ENCODE results near the gene CFAP77.
A peak's percentile ranks its signal among the peaks of the same experiment; 100 is the strongest.
"Not testable (repeated sequence)": the region's sequence is repeated elsewhere in the genome, so short reads cannot be mapped to it uniquely, and the experiment has no call there.

CFAP77 gene

GRCh38 chr9:132409828-132410528 lies at the start of gene CFAP77:
Gene CFAP77 (plus strand): TSS chr9:132410211. CDS start chr9:132410272, 61 bp downstream.
- no peak for DNase-seq (ENCODE audit: low read depth in 2 of 2, low spot score in 1 of 2)

- DNase-seq (ENCODE audit: low read depth in 2 of 2, low spot score in 1 of 2) = no peak
Observed at GRCh38 chr9:132364068-132364467, 45.9 kb upstream of the CFAP77 start.

- no peak for DNase-seq (ENCODE audit: low read depth in 2 of 2, low spot score in 1 of 2)
Observed at GRCh38 chr9:132365986-132366385, 44.0 kb upstream of the CFAP77 start.

- no peak for DNase-seq (ENCODE audit: low read depth in 2 of 2, low spot score in 1 of 2)
Observed at GRCh38 chr9:132366481-132366880, 43.5 kb upstream of the CFAP77 start.

- no peak for DNase-seq (ENCODE audit: low read depth in 2 of 2, low spot score in 1 of 2)
Observed at GRCh38 chr9:132367613-132368313, 42.2 kb upstream of the CFAP77 start.

- no peak for DNase-seq (ENCODE audit: low read depth in 2 of 2, low spot score in 1 of 2)
Observed at GRCh38 chr9:132369421-132369820, 40.6 kb upstream of the CFAP77 start.

GRCh38 chr9:132370592-132370991 lies 39.4 kb upstream of the CFAP77 start:
- no peak for DNase-seq (ENCODE audit: low read depth in 2 of 2, low spot score in 1 of 2)

- no peak for DNase-seq (ENCODE audit: low read depth in 2 of 2, low spot score in 1 of 2)
Observed at GRCh38 chr9:132372177-132373095, 37.6 kb upstream of the CFAP77 start.

- DNase-seq (ENCODE audit: low read depth in 2 of 2, low spot score in 1 of 2) = not testable (repeated sequence)
Observed at GRCh38 chr9:132377769-132378168, 32.2 kb upstream of the CFAP77 start.

GRCh38 chr9:132378416-132378815 lies 31.6 kb upstream of the CFAP77 start:
- DNase-seq (ENCODE audit: low read depth in 2 of 2, low spot score in 1 of 2) = not testable (repeated sequence)

- no peak for DNase-seq (ENCODE audit: low read depth in 2 of 2, low spot score in 1 of 2)
Observed at GRCh38 chr9:132381966-132382541, 28.0 kb upstream of the CFAP77 start.

- DNase-seq (ENCODE audit: low read depth in 2 of 2, low spot score in 1 of 2) = no peak
Observed at GRCh38 chr9:132383462-132383883, 26.5 kb upstream of the CFAP77 start.

- DNase-seq (ENCODE audit: low read depth in 2 of 2, low spot score in 1 of 2) = no peak
Observed at GRCh38 chr9:132384376-132384775, 25.6 kb upstream of the CFAP77 start.

GRCh38 chr9:132387133-132387532 lies 22.9 kb upstream of the CFAP77 start:
- no peak for DNase-seq (ENCODE audit: low read depth in 2 of 2, low spot score in 1 of 2)

GRCh38 chr9:132390966-132391365 lies 19.0 kb upstream of the CFAP77 start:
- DNase-seq (ENCODE audit: low read depth in 2 of 2, low spot score in 1 of 2) = no peak

- no peak for DNase-seq (ENCODE audit: low read depth in 2 of 2, low spot score in 1 of 2)
Observed at GRCh38 chr9:132391449-132391848, 18.6 kb upstream of the CFAP77 start.

- DNase-seq (ENCODE audit: low read depth in 2 of 2, low spot score in 1 of 2) = no peak
Observed at GRCh38 chr9:132395560-132395959, 14.5 kb upstream of the CFAP77 start.

GRCh38 chr9:132401824-132402223 lies 8.2 kb upstream of the CFAP77 start:
- DNase-seq (ENCODE audit: low read depth in 2 of 2, low spot score in 1 of 2) = no peak

GRCh38 chr9:132404228-132404881 lies 5.7 kb upstream of the CFAP77 start:
- DNase-seq (ENCODE audit: low read depth in 2 of 2, low spot score in 1 of 2) = no peak

- DNase-seq (ENCODE audit: low read depth in 2 of 2, low spot score in 1 of 2) = peak; percentile 86 to 88
Observed at GRCh38 chr9:132406554-132407122, 3.4 kb upstream of the CFAP77 start, which contains the start of gene TTF1. Gene TTF1 (minus strand): TSS chr9:132406840. CDS start chr9:132402821, 4,019 bp downstream.

Data from stimulated activated CD8-positive, alpha-beta memory T cell treated with anti-CD3 and anti-CD28 coated beads, Interleukin-4, amount 100 ng/mL, for 1 hour (primary cell).